D721Med (cell line): ENCODE results near the gene CASD1.

Experiments
- DNase-seq: peaks from one replicate; pipeline ENCODE4 v3.0.0; 2011; ENCODE audit warnings: low spot score; ENCODE audit not compliant: insufficient read length
- FAIRE-seq: peaks from 2 replicates; lab custom pipeline; 2011; peaks lifted over from hg19 to GRCh38; lab: Jason Lieb, UNC
- CTCF ChIP-seq: IDR thresholded peaks from 2 replicates; pipeline ENCODE4 v1.5.1; 2012; ENCODE audit warnings: mild to moderate bottlenecking, control low read depth; ENCODE audit not compliant: insufficient read depth; ENCODE audit errors: missing control alignments

The CASD1 gene

GRCh38 chr7:94509264-94509886 lies at the start of gene CASD1:
CASD1 (plus strand) TSS chr7:94509809; CDS start chr7:94510085, 276 bp downstream.
- no peak for FAIRE-seq
- peak; percentile 30 for DNase-seq
- TF ChIP-seq CTCF = no peak

GRCh38 chr7:94466516-94466915 lies 43.1 kb upstream of the CASD1 start:
- no peak for FAIRE-seq
- no peak for TF ChIP-seq CTCF
- DNase-seq = no peak

- FAIRE-seq = no peak
- no peak for DNase-seq
- TF ChIP-seq CTCF = no peak
These were observed 38.0 kb upstream of the CASD1 start for GRCh38 chr7:94471604-94472003.

GRCh38 chr7:94472608-94473007 lies 37.0 kb upstream of the CASD1 start:
- peak; percentile 56 for FAIRE-seq
- DNase-seq = no peak
- no peak for TF ChIP-seq CTCF

- FAIRE-seq = no peak
- no peak for DNase-seq
- no peak for TF ChIP-seq CTCF
These were observed 33.3 kb upstream of the CASD1 start for GRCh38 chr7:94476251-94476840.

GRCh38 chr7:94477878-94478277 lies 31.7 kb upstream of the CASD1 start:
- FAIRE-seq (no peak), DNase-seq (no peak)
- TF ChIP-seq CTCF = no peak

GRCh38 chr7:94478648-94479214 lies 30.9 kb upstream of the CASD1 start:
- FAIRE-seq = no peak
- TF ChIP-seq CTCF = no peak
- no peak for DNase-seq
